Measurements from ENCODE around the gene HOPX.
"Not testable (repeated sequence)": the region's sequence is repeated elsewhere in the genome, so short reads cannot be mapped to it uniquely, and the experiment has no call there.

Gene HOPX

GRCh38 chr4:56701644-56702043 lies 20.5 kb upstream of the HOPX start:
- Mint-ChIP-seq H3K27ac (no peak overlapping the region), H3K4me3 (no peak overlapping the region), H3K4me1 (peaks cover 34% of the 10 kb centered on the region), H3K27me3 (ENCODE audit: low read depth, poor library complexity) (no peaks in the 10 kb centered on the region), H3K36me3 (ENCODE audit: low read depth) (no peaks in the 10 kb centered on the region), H3K9me3 (peaks cover 6% of the 10 kb centered on the region)
- no peak for DNase-seq
- TF ChIP-seq CTCF (IDR thresholded peaks at IDR 0.05): no peak

- Mint-ChIP-seq H3K36me3 (ENCODE audit: low read depth) (no peaks in the 10 kb centered on the region), H3K27ac (no peak overlapping the region), H3K9me3 (peaks cover 6% of the 10 kb centered on the region), H3K4me3 (no peak overlapping the region), H3K27me3 (ENCODE audit: low read depth, poor library complexity) (no peaks in the 10 kb centered on the region), H3K4me1 (peaks cover 34% of the 10 kb centered on the region)
- TF ChIP-seq CTCF (IDR thresholded peaks at IDR 0.05): no peak
- no peak for DNase-seq
Measured at GRCh38 chr4:56701161-56701480, 20.0 kb upstream of the HOPX start.

GRCh38 chr4:56699537-56700105 lies 18.5 kb upstream of the HOPX start:
- DNase-seq: no peak
- no peaks in the 10 kb centered on the region for H3K27me3 Mint-ChIP-seq (ENCODE audit: low read depth, poor library complexity)
- no peak for TF ChIP-seq CTCF (IDR thresholded peaks at IDR 0.05)

GRCh38 chr4:56698329-56698728 lies 17.2 kb upstream of the HOPX start:
- Mint-ChIP-seq H3K9me3 (peaks cover 11% of the 10 kb centered on the region), H3K4me1 (peaks cover 21% of the 10 kb centered on the region), H3K27me3 (ENCODE audit: low read depth, poor library complexity) (no peaks in the 10 kb centered on the region), H3K4me3 (no peak overlapping the region), H3K27ac (no peak overlapping the region), H3K36me3 (ENCODE audit: low read depth) (no peaks in the 10 kb centered on the region)
- no peak for DNase-seq
- TF ChIP-seq CTCF (IDR thresholded peaks at IDR 0.05): no peak

More at GRCh38 chr4:56699537-56700105, 18.5 kb upstream of the HOPX start:
- Mint-ChIP-seq H3K27ac (no peak overlapping the region), H3K4me1 (peaks cover 34% of the 10 kb centered on the region), H3K4me3 (no peak overlapping the region), H3K9me3 (peaks cover 4% of the 10 kb centered on the region), H3K36me3 (ENCODE audit: low read depth) (no peaks in the 10 kb centered on the region)

- Mint-ChIP-seq H3K4me3 (no peak overlapping the region), H3K27me3 (ENCODE audit: low read depth, poor library complexity) (peaks cover 3% of the 10 kb centered on the region), H3K4me1 (peaks cover 13% of the 10 kb centered on the region), H3K27ac (no peak overlapping the region), H3K9me3 (peaks cover 11% of the 10 kb centered on the region), H3K36me3 (ENCODE audit: low read depth) (no peaks in the 10 kb centered on the region)
- DNase-seq: no peak
- no peak for TF ChIP-seq CTCF (IDR thresholded peaks at IDR 0.05)
Measured at GRCh38 chr4:56696056-56696455, 15.0 kb upstream of the HOPX start.

- not testable (repeated sequence) for H3K27ac Mint-ChIP-seq; H3K27me3 Mint-ChIP-seq (ENCODE audit: low read depth, poor library complexity); DNase-seq; H3K4me3 Mint-ChIP-seq; H3K36me3 Mint-ChIP-seq (ENCODE audit: low read depth)
- Mint-ChIP-seq H3K4me1 (peaks cover 15% of the 10 kb centered on the region), H3K9me3 (peaks cover 11% of the 10 kb centered on the region)
Measured at GRCh38 chr4:56693476-56693875, 12.4 kb upstream of the HOPX start.

Data from nephron progenitor cell (in vitro differentiated cells).